ENCODE data around the gene TP53TG5.

The TP53TG5 gene

GRCh38 chr20:45395114-45395415, 16.9 kb upstream of the TP53TG5 start:
- H3K27ac ChIP-seq = no peak overlapping the region
- no peaks in the 10 kb centered on the region for H4K20me1 ChIP-seq
- no peak overlapping the region for H3K4me3 ChIP-seq
- TF ChIP-seq Cebpa-rat (IDR thresholded peaks at IDR 0.05) = no peak
- H3K4me1 ChIP-seq = peaks cover 0 to 16% (median 9%) of the 10 kb centered on the region in 10 experiments; a peak in 14 of 20 replicates
- H3K9ac ChIP-seq = no peak overlapping the region
- no peaks in the 10 kb centered on the region for H3K27me3 ChIP-seq
- H3K9me3 ChIP-seq (replicated peaks in 1 of 11) = peaks cover 8 to 17% (median 14%) of the 10 kb centered on the region in 11 experiments
- H3K36me3 ChIP-seq = peaks cover 0 to 6% (median 0%) of the 10 kb centered on the region in 11 experiments; a peak in 3 of 22 replicates
- H3K4me2 ChIP-seq = no peak overlapping the region

GRCh38 chr20:45394221-45395113, 16.3 kb upstream of the TP53TG5 start:
- Histone ChIP-seq H3K4me1 (peaks cover 0 to 18% (median 9%) of the 10 kb centered on the region in 10 experiments; a peak in 14 of 20 replicates), H4K20me1 (no peaks in the 10 kb centered on the region), H3K4me2 (no peak overlapping the region), H3K9me3 (replicated peaks in 1 of 11) (peaks cover 2 to 11% (median 8%) of the 10 kb centered on the region in 11 experiments), H3K4me3 (no peak overlapping the region), H3K36me3 (0 out of 22 replicates have a peak, but pooled peaks cover 0 to under 1% (median 0%) of the 10 kb centered on the region in 11 experiments), H3K27me3 (no peaks in the 10 kb centered on the region), H3K9ac (no peak overlapping the region), H3K27ac (no peak overlapping the region)
- no peak for TF ChIP-seq Cebpa-rat (IDR thresholded peaks at IDR 0.05)

- H4K20me1 ChIP-seq = no peaks in the 10 kb centered on the region
- no peaks in the 10 kb centered on the region for H3K27me3 ChIP-seq
- no peak for TF ChIP-seq Cebpa-rat (IDR thresholded peaks at IDR 0.05)
- H3K4me3 ChIP-seq = no peak overlapping the region
- peaks cover 0 to 9% (median 2%) of the 10 kb centered on the region in 11 experiments; a peak in 9 of 22 replicates for H3K9me3 ChIP-seq (replicated peaks in 1 of 11)
- no peak overlapping the region for H3K27ac ChIP-seq
- H3K9ac ChIP-seq = no peak overlapping the region
- H3K36me3 ChIP-seq = no peaks in the 10 kb centered on the region
- peaks cover 0 to 18% (median 9%) of the 10 kb centered on the region in 10 experiments; a peak in 14 of 20 replicates for H3K4me1 ChIP-seq
- H3K4me2 ChIP-seq = peak overlapping the region in 6 of 11 experiments; percentile 4 to 41 (median 26); a peak in 7 of 22 replicates
Observed at GRCh38 chr20:45392733-45393132, 14.6 kb upstream of the TP53TG5 start.

DNA sequence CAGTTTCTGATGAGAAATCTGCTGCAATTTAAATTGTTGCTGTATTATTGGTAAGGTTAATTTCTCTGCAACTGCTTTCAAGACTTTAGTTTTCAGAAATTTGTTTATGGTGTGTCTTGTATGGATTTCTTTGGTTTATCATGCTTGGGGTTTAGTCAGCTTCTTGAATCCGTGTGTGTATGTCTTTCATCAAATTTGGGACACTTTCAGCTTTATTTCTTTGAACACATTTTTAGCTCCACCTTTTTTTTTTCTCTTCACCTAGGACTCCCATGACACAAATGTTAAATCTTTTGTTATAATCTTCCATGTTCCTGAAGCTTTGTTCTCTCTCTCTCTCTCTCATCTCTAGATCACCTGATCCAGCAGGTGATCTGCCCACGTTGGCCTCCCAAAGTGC, 13.4 kb upstream of the TP53TG5 start:
- Histone ChIP-seq H3K9me3 (replicated peaks in 1 of 11) (peaks cover 0 to 20% (median 10%) of the 10 kb centered on the region in 11 experiments; a peak in 15 of 22 replicates), H3K4me3 (no peak overlapping the region), H3K27me3 (no peaks in the 10 kb centered on the region), H4K20me1 (no peaks in the 10 kb centered on the region), H3K36me3 (no peaks in the 10 kb centered on the region), H3K4me1 (peaks cover 0 to 18% (median 9%) of the 10 kb centered on the region in 10 experiments; a peak in 14 of 20 replicates), H3K4me2 (no peak overlapping the region), H3K27ac (no peak overlapping the region), H3K9ac (no peak overlapping the region)
- TF ChIP-seq Cebpa-rat (IDR thresholded peaks at IDR 0.05) = no peak

GRCh38 chr20:45390931-45391330, 12.8 kb upstream of the TP53TG5 start:
- Histone ChIP-seq H3K4me1 (peaks cover 0 to 18% (median 9%) of the 10 kb centered on the region in 10 experiments; a peak in 14 of 20 replicates), H3K4me2 (no peak overlapping the region), H3K36me3 (no peaks in the 10 kb centered on the region), H3K9ac (no peak overlapping the region), H4K20me1 (no peaks in the 10 kb centered on the region), H3K27me3 (no peaks in the 10 kb centered on the region), H3K4me3 (no peak overlapping the region), H3K27ac (no peak overlapping the region), H3K9me3 (replicated peaks in 1 of 11) (peaks cover 0 to 22% (median 10%) of the 10 kb centered on the region in 11 experiments; a peak in 15 of 22 replicates)
- no peak for TF ChIP-seq Cebpa-rat (IDR thresholded peaks at IDR 0.05)

GRCh38 chr20:45387274-45387673, 9.1 kb upstream of the TP53TG5 start:
- no peak overlapping the region for H3K9ac ChIP-seq
- no peak for TF ChIP-seq Cebpa-rat (IDR thresholded peaks at IDR 0.05)
- H3K4me3 ChIP-seq = no peak overlapping the region
- peaks cover 0 to 9% (median 5%) of the 10 kb centered on the region in 10 experiments; a peak in 11 of 20 replicates for H3K4me1 ChIP-seq
- no peaks in the 10 kb centered on the region for H3K36me3 ChIP-seq
- peaks cover 0 to 22% (median 10%) of the 10 kb centered on the region in 11 experiments; a peak in 15 of 22 replicates for H3K9me3 ChIP-seq (replicated peaks in 1 of 11)
- no peak overlapping the region for H3K4me2 ChIP-seq
- no peak overlapping the region for H3K27ac ChIP-seq
- H4K20me1 ChIP-seq = no peaks in the 10 kb centered on the region
- no peaks in the 10 kb centered on the region for H3K27me3 ChIP-seq

DNA sequence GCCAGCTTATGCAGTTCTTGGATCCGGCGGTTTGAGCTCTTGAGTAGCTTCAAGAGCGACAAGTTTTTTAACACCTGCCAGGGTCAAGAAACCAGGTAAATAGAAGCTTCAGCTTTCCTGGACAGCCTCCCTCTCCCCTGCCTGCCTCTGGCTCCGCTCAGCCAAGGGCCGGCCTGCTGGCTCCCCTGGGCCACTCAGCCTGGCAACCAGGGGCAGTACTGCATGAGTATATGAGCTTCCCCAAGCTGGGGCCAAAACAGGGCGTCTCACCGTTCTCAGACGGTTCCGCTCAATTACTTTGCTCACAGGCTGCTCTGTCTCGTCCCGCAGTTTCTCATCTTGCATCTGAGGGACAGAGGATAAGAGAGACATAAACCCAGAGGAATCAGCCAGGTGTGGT, 856 bp downstream of the TP53TG5 start:
- Histone ChIP-seq H3K27ac (no peak overlapping the region), H3K36me3 (peaks cover 0 to 10% (median 0%) of the 10 kb centered on the region in 11 experiments; a peak in 1 of 22 replicates), H3K4me1 (peaks cover 5 to 44% (median 25%) of the 10 kb centered on the region in 10 experiments; a peak in 18 of 20 replicates), H3K9ac (no peak overlapping the region), H3K27me3 (peaks cover 0 to 10% (median 0%) of the 10 kb centered on the region in 11 experiments; a peak in 3 of 22 replicates), H4K20me1 (peaks cover 0 to 24% (median 11%) of the 10 kb centered on the region in 11 experiments; a peak in 11 of 22 replicates), H3K4me3 (no peak overlapping the region), H3K4me2 (no peak overlapping the region), H3K9me3 (replicated peaks in 1 of 11) (no peaks in the 10 kb centered on the region)
- TF ChIP-seq Cebpa-rat (IDR thresholded peaks at IDR 0.05) = no peak

- H3K9ac ChIP-seq = no peak overlapping the region
- H3K36me3 ChIP-seq = peaks cover 0 to 28% (median 8%) of the 10 kb centered on the region in 11 experiments; a peak in 6 of 22 replicates
- H3K4me2 ChIP-seq = peak overlapping the region in 8 of 11 experiments; percentile 31 to 85 (median 70); a peak in 16 of 22 replicates
- peaks cover 0 to 24% (median 8%) of the 10 kb centered on the region in 11 experiments; a peak in 10 of 22 replicates for H3K27me3 ChIP-seq
- no peaks in the 10 kb centered on the region for H3K9me3 ChIP-seq (replicated peaks in 1 of 11)
- H3K4me1 ChIP-seq = peaks cover 6 to 54% (median 35%) of the 10 kb centered on the region in 10 experiments
- H4K20me1 ChIP-seq = peaks cover 0 to 42% (median 11%) of the 10 kb centered on the region in 11 experiments; a peak in 11 of 22 replicates
- TF ChIP-seq Cebpa-rat (IDR thresholded peaks at IDR 0.05) = no peak
- no peak overlapping the region for H3K27ac ChIP-seq
- H3K4me3 ChIP-seq = no peak overlapping the region
Observed at GRCh38 chr20:45374966-45375365, 3.2 kb downstream of the TP53TG5 start.

GRCh38 chr20:45374101-45374467, 4.0 kb downstream of the TP53TG5 start:
- H3K9ac ChIP-seq = no peak overlapping the region
- H4K20me1 ChIP-seq = peaks cover 0 to 51% (median 11%) of the 10 kb centered on the region in 11 experiments; a peak in 12 of 22 replicates
- peaks cover 0 to 24% (median 8%) of the 10 kb centered on the region in 11 experiments; a peak in 10 of 22 replicates for H3K27me3 ChIP-seq
- peaks cover 0 to 28% (median 8%) of the 10 kb centered on the region in 11 experiments; a peak in 6 of 22 replicates for H3K36me3 ChIP-seq
- TF ChIP-seq Cebpa-rat (IDR thresholded peaks at IDR 0.05) = no peak
- 0 out of 20 replicates have a peak overlapping the region, but pooled peaks of 2 of the 10 experiments have one; percentile 34 to 42 for H3K4me3 ChIP-seq
- H3K9me3 ChIP-seq (replicated peaks in 1 of 11) = no peaks in the 10 kb centered on the region
- H3K4me1 ChIP-seq = peaks cover 15 to 63% (median 43%) of the 10 kb centered on the region in 10 experiments
- no peak overlapping the region for H3K27ac ChIP-seq
- peak overlapping the region; percentile 55 to 85 (median 76); a peak in 19 of 22 replicates for H3K4me2 ChIP-seq
